Esophagus squamous epithelium (tissue), 4 donors: Measurements from ENCODE around the gene ARHGAP4.

ENCODE experiments used
- POLR2A ChIP-seq, 4 donors: fragments of 450-650 bp; IDR thresholded peaks; one replicate each; pipeline ENCODE4 v1.6.1; 2017; ENCODE audit warnings: antibody characterized with exemption in 4 of 4, mild to moderate bottlenecking in 4 of 4, moderate library complexity in 3 of 4
- TF ChIP-seq, protein P1 (sequence below), 6 experiments: fragments of 450-650 bp in 4 of 6; fragments of 200-600 bp in 2 of 6; sonication (generic) in 2 of 6; IDR thresholded peaks; one replicate each; pipeline ENCODE4 v1.5.1; 2016 to 2019; ENCODE audit warnings: antibody characterized with exemption in 6 of 6, mild to moderate bottlenecking in 4 of 6, moderate library complexity in 4 of 6

DNA sequence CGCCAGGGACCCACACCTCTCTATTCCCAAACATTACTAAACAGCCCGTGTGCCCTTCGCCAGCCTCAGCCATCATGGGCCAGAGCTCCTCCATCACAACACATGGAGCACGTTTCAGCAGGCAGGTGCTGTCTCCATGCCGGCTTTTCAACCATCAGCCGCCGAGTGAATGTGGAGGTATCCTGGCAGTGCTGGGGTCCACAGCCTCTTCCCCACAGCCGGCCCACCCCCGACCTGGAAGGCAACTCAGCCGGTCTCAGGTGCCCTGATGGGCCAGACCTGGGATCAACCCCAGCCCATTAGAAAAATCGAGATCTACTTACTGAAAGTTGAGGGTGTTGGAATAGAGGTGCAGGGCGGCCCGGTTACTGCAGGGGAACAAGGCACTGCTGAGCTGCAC lies 5.7 kb upstream of the ARHGAP4 start:
- TF ChIP-seq, protein P1, sequence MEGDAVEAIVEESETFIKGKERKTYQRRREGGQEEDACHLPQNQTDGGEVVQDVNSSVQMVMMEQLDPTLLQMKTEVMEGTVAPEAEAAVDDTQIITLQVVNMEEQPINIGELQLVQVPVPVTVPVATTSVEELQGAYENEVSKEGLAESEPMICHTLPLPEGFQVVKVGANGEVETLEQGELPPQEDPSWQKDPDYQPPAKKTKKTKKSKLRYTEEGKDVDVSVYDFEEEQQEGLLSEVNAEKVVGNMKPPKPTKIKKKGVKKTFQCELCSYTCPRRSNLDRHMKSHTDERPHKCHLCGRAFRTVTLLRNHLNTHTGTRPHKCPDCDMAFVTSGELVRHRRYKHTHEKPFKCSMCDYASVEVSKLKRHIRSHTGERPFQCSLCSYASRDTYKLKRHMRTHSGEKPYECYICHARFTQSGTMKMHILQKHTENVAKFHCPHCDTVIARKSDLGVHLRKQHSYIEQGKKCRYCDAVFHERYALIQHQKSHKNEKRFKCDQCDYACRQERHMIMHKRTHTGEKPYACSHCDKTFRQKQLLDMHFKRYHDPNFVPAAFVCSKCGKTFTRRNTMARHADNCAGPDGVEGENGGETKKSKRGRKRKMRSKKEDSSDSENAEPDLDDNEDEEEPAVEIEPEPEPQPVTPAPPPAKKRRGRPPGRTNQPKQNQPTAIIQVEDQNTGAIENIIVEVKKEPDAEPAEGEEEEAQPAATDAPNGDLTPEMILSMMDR (IDR thresholded peaks at IDR 0.05): no peak
- no peak for TF ChIP-seq POLR2A (IDR thresholded peaks at IDR 0.05)
